HG03159 (cell line): ENCODE results near the gene TEX35.

Experiments used
- ATAC-seq: cut with Tn5 transposase; IDR thresholded peaks from one replicate; pipeline ENCODE4 v1.9.1; 2021; ENCODE audit warnings: mild to moderate bottlenecking, moderate library complexity; ENCODE audit not compliant: unreplicated experiment

Gene TEX35

GRCh38 chr1:178571807-178572206, 58.9 kb downstream of the TEX35 start:
- ATAC-seq = no peak
